Measurements from ENCODE around the gene DTNB. TPM values are rescaled to one million over a fixed set of nuclear protein-coding genes. Genes with fewer than 3 reads are reported as not detected.
A peak's percentile ranks its signal among the peaks of the same experiment; 100 is the strongest.

Gene DTNB
- total and polyA plus RNA-seq, 2 of the 4 experiments (the other 2 are of a cell fraction): 3.8 to 5.3 TPM

GRCh38 chr2:25380586-25381375, 292.6 kb downstream of the DTNB start:
- Histone ChIP-seq H3K4me3 (ENCODE audit: insufficient read depth, low read depth, low read length) (no peak overlapping the region), H2BK120ac (ENCODE audit: low read depth, low read length) (no peak overlapping the region), H3K9me1 (ENCODE audit: insufficient read depth, low read length) (peaks cover 16% of the 10 kb centered on the region), H3K4me1 (ENCODE audit: control insufficient read depth, insufficient read depth, low read length) (peaks cover 8% of the 10 kb centered on the region), H2AFZ (replicated peaks; ENCODE audit: low read length, poor library complexity) (peak overlapping the region; percentile 14), H3K27me3 (ENCODE audit: control insufficient read depth, insufficient read depth, low read length) (no peaks in the 10 kb centered on the region), H4K8ac (ENCODE audit: low read depth in 2 of 2, low read length in 2 of 2) (no peak overlapping the region), H3K9me3 (ENCODE audit: control insufficient read depth, insufficient read depth, low read length) (no peaks in the 10 kb centered on the region), H3K14ac (replicated peaks; ENCODE audit: low read depth, low read length) (no peak overlapping the region), H2BK15ac (ENCODE audit: low read depth, low read length) (no peak overlapping the region), H3K9ac (ENCODE audit: low read depth, low read length) (no peak overlapping the region), H3K56ac (ENCODE audit: extremely low read depth, insufficient read depth, low read length) (no peak overlapping the region), H2BK5ac (ENCODE audit: low read depth, low read length, poor library complexity, severe bottlenecking) (no peak overlapping the region), H3K4me2 (ENCODE audit: low read depth, low read length) (no peak overlapping the region), H3K36me3 (ENCODE audit: control insufficient read depth, insufficient read depth, low read length) (no peaks in the 10 kb centered on the region), H4K91ac (ENCODE audit: insufficient read depth, low read depth, low read length) (no peak overlapping the region), H4K20me1 (ENCODE audit: insufficient read depth, low read length) (no peaks in the 10 kb centered on the region), H3K18ac (ENCODE audit: low read depth, low read length) (no peak overlapping the region), H3K79me1 (ENCODE audit: low read depth in 1 of 2, low read length in 2 of 2) (no peaks in the 10 kb centered on the region), H2AK5ac (ENCODE audit: low read depth, low read length) (no peak overlapping the region), H2BK20ac (ENCODE audit: low read depth, low read length) (no peak overlapping the region), H4K5ac (ENCODE audit: low read depth, low read length) (no peak overlapping the region), H2AK9ac (replicated peaks; ENCODE audit: low read depth, low read length, poor library complexity) (peak overlapping the region; percentile 61), H3K27ac (ENCODE audit: insufficient read depth, low read length) (no peak overlapping the region), H3K4ac (ENCODE audit: low read depth, low read length) (no peak overlapping the region), H3K23ac (ENCODE audit: low read depth, low read length) (no peak overlapping the region)
- BruUV-seq (replicated peaks): no TSS peak
- ChIA-PET CTCF (interaction anchor here (1.2 kb wide), 1 partner anchor 18 kb away, joined by 3 read pairs; no protein-coding TSS in a partner anchor), POLR2A (ENCODE audit: unreplicated experiment) (no interaction called here)
- dilution Hi-C loops (cut with HindIII; ENCODE audit: low sequenced_read_pairs, unreplicated experiment): no loop called here
- intact Hi-C loops (cut with micrococcal nuclease): no loop called here
- WGBS, 2 experiments (ENCODE audit: extremely low coverage in 2 of 2, insufficient read length in 1 of 2): 88% methylated on average over 5 of the region's 12 CpGs; no CpG with 5 or more reads in 1 of the 2 experiments
- no peak for ATAC-seq (ENCODE audit: low read depth)
- DNase-seq: no peak
- TF ChIP-seq NFE2L2 (IDR thresholded peaks at IDR 0.05; ENCODE audit: low read depth, low read length) (no peak), CHD1 (IDR thresholded peaks at IDR 0.05; ENCODE audit: low read depth, low read length) (no peak), RAD21 (IDR thresholded peaks at IDR 0.05; ENCODE audit: low read length) (no peak), USF2 (IDR thresholded peaks at IDR 0.05; ENCODE audit: low read depth, low read length) (no peak), POLR2A (IDR thresholded peaks at IDR 0.05; ENCODE audit: low read depth, low read length) (no peak), FOS (IDR thresholded peaks at IDR 0.05; ENCODE audit: low read depth, low read length) (no peak), MAZ (IDR thresholded peaks at IDR 0.05; ENCODE audit: borderline replicate concordance, low read depth, low read length) (no peak), RFX5 (IDR thresholded peaks at IDR 0.05; ENCODE audit: low read depth, low read length) (no peak), RCOR1 (IDR thresholded peaks at IDR 0.05; ENCODE audit: insufficient replicate concordance, low read length) (no peak), CEBPB (IDR thresholded peaks at IDR 0.05; ENCODE audit: low read depth, low read length) (no peak), MAFK (IDR thresholded peaks at IDR 0.05; ENCODE audit: low read depth, low read length) (no peak), SMC3 (IDR thresholded peaks at IDR 0.05; ENCODE audit: low read depth, low read length) (no peak)
- TF ChIP-seq, protein P1, sequence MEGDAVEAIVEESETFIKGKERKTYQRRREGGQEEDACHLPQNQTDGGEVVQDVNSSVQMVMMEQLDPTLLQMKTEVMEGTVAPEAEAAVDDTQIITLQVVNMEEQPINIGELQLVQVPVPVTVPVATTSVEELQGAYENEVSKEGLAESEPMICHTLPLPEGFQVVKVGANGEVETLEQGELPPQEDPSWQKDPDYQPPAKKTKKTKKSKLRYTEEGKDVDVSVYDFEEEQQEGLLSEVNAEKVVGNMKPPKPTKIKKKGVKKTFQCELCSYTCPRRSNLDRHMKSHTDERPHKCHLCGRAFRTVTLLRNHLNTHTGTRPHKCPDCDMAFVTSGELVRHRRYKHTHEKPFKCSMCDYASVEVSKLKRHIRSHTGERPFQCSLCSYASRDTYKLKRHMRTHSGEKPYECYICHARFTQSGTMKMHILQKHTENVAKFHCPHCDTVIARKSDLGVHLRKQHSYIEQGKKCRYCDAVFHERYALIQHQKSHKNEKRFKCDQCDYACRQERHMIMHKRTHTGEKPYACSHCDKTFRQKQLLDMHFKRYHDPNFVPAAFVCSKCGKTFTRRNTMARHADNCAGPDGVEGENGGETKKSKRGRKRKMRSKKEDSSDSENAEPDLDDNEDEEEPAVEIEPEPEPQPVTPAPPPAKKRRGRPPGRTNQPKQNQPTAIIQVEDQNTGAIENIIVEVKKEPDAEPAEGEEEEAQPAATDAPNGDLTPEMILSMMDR (conservative IDR thresholded peaks at IDR 0.05; ENCODE audit: low read depth, low read length): no peak
- TF ChIP-seq, protein P2, sequence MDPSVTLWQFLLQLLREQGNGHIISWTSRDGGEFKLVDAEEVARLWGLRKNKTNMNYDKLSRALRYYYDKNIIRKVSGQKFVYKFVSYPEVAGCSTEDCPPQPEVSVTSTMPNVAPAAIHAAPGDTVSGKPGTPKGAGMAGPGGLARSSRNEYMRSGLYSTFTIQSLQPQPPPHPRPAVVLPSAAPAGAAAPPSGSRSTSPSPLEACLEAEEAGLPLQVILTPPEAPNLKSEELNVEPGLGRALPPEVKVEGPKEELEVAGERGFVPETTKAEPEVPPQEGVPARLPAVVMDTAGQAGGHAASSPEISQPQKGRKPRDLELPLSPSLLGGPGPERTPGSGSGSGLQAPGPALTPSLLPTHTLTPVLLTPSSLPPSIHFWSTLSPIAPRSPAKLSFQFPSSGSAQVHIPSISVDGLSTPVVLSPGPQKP (IDR thresholded peaks at IDR 0.05; ENCODE audit: borderline replicate concordance, low read depth, low read length): no peak
- in situ Hi-C loops (cut with MboI; ENCODE audit: low sequenced_read_pairs): no loop called here
